HG03066 (cell line): ENCODE data around the gene AEN.

ENCODE experiments used
- ATAC-seq: cut with Tn5 transposase; IDR thresholded peaks from one replicate; pipeline ENCODE4 v1.9.1; 2021; ENCODE audit warnings: low read depth; ENCODE audit not compliant: unreplicated experiment

Gene AEN, protein sequence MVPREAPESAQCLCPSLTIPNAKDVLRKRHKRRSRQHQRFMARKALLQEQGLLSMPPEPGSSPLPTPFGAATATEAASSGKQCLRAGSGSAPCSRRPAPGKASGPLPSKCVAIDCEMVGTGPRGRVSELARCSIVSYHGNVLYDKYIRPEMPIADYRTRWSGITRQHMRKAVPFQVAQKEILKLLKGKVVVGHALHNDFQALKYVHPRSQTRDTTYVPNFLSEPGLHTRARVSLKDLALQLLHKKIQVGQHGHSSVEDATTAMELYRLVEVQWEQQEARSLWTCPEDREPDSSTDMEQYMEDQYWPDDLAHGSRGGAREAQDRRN

DNA sequence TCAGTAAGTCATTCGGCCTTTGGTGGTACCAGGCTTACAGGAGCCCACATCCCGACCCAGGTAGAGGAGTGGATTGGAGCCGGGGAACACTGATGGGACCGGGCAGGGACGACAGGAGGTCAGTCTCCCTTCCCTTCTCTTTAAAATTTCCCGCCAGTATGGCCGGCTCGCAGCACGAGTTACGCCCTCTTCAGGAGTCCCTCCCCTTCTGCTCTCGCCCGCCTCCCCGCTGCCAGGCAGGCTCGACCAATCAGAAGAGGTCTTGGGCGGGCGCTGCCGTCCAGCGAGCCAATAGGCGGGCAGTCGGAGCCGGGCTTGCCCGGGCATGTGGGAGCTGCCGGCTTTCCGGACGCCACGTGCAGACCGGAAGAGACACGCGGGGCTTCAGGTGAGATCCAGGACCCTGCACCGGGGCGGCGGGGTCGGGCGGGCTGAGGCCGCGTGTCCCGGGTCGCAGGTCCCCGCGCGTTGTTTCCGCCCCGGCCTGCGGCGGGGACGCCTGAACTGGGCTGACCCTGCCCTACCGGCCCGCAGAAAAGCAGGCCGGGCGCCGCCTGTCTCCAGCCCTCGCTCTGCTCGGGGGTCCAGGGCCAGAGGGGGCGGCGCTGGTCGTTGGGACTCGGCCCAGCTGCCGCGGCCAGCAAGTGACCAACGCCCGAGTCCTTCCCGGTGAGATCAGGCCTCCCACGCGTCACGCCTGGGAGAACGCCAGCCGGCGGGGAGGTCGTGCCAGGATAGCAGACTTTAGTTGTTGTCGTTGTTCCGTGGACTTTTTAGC is at the start of gene AEN:
Gene AEN (plus strand): TSS at position 346 of the 778 bp plus-strand sequence. CDS start 4,870 bp downstream, outside the sequence.
- peak; percentile 86 for ATAC-seq

DNA sequence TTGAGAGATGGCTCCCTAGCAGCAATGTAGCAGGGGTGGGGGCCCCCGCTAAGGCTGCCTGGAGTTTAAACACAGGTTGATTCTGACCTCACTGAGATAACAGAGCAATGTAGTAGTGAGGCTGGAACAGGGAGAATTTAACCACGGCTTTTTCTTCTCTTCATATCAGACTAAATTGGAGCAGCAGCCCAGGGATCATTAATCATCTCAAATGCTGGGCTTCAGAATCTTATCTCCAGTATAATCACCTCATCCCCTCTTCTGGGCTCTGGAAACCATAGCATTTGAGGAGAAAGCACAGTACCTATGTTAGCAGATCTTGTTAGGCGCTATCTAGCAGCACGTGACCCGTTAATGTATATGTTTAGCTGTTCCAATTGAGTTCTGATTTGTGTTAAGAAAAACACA is 49.3 kb upstream of the AEN start:
- ATAC-seq = no peak

DNA sequence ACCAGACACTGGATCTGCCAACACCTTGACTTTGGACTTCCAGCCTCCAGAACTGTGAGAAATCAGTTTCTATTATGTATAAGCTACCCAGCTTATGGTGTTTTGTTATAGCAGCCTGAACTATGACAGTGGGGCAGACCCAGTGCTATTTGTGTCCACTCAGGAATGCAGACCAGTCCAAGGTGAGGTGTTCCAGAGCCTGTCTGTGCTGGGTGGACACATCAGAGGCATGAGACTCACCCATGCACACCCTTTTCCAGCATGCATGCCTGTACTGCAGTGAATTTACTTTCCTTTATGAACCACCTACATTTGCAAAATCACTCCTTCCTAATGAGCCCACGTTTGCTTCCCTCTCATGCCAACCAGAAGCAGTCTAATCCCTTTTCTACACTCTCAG is 47.1 kb upstream of the AEN start:
- ATAC-seq = no peak

- no peak for ATAC-seq
These were observed 46.5 kb upstream of the AEN start for GRCh38 chr15:88574655-88575054.

GRCh38 chr15:88579322-88579721 is 41.8 kb upstream of the AEN start:
- no peak for ATAC-seq

GRCh38 chr15:88580532-88580931 is 40.6 kb upstream of the AEN start:
- no peak for ATAC-seq

GRCh38 chr15:88586401-88587162 is 34.6 kb upstream of the AEN start:
- no peak for ATAC-seq

GRCh38 chr15:88590759-88591158 is 30.4 kb upstream of the AEN start:
- ATAC-seq = no peak

GRCh38 chr15:88591384-88591783 is 29.8 kb upstream of the AEN start:
- no peak for ATAC-seq

GRCh38 chr15:88603885-88604284 is 17.3 kb upstream of the AEN start:
- ATAC-seq = no peak

DNA sequence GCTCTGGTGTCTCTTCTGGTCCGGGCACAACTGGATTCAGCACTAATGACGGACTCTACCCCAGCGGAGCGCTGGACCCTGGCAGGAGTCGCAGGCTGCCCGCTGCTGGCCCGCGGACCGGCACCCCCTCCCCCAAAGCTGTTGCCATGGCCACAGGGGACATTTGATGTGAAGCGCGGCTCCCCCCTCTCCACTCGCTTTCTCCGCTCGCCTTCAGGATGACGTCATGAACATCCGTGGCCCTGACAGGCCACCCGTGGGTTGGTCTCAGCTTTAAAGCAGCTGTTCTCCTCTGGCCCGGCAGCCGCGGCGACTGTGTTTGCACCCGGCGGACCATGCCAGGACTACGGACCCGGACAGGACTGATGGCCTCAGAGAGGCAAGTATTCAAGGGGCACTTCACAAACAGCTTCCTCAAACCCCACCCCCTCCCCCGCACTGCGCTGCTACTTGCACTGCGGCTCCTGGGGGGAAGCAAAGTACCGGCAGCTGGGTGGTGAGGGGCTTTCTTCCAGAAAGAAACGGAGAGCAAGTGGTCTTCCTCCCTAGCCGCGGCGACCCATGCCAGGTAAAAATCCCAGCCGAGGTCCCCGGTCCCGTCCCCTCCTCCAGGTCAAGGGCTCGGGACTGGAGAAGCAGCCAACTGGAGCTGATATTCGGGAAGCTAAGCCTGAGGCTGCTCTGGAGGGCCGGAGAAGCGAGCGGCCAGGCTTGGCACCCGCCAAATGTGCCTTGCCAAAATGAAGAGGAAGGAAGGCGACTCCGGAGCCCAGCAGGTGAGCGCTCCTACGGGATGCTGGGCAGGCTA is 16.6 kb upstream of the AEN start:
- no peak for ATAC-seq

DNA sequence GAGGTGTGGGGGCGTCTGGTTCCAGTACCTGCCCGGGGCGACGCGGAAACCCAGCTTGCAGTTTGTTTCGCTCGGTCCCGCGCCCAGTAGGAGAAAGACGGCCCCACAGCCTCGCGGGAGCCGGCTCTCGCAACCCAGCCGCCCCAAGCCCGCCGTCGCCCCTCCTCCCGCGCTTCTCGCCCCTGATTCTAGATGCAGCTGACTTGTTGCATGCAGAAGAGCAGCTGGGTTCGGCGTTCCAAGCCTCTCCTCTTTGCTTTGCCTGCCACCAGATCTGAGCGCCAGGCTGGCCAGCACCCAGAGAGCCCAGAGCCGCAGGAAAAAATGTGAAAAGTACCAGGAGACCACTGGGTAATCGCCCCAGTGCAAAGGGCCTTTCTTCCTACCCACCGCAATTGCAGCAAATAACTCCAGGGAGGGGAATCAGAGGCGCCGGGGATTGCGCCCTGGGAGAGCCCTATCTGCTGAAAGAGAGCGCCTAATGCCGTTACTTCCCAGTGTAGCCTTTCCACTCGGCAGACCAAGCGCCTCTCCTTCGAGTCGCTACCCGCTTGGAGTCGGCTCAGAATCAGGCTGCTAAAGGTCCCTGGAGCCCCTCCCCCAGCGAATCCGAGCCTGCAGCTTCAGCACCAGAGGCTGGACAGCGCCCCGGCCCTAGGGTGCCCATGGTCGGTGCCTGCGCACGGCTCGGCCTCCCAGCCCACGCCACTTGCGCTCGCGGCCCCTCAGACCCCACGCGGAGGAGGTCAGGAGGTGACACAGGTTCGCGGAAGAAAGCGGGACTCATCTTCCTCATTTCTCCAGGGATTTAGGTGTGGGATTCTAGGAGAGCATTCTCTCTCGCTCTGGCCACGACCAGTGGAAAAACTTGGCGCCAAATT is 15.7 kb upstream of the AEN start:
- no peak for ATAC-seq

DNA sequence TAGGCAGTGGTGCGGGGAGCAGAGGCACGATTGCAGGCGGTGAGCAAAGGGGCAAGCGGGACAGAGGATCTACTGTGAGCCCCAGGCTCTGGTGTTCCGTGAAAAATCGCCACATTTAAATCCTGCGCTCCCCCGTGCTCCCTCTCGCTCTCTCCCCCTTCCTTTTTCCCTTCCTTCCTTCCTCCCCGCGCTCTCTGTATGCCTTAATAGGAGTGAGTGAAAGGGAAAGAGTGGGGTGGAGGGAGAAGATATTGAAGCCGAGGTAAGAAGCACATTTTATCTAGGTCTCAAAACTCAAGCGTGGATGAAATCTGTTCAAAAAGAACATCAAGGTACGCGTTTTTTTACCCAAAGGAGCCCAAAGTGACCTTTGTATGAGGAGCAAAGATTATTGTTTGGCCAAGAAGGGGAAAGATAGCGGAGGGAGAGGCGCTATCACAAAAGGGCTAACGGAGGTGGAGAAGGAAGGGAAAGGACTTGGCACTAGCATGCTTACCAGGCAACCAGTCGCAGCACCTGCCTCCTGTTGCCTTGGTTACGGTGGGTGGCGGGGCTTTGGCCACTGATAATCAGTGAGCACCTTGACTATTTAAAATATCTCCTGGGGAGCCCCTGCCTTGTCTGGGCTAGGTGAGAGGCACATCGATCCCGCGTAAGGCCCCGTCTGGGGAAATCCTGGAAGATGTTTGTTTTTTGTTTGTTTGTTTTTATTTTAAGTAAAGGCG is 14.9 kb upstream of the AEN start:
- ATAC-seq = no peak

- ATAC-seq = no peak
These were observed 13.2 kb upstream of the AEN start for GRCh38 chr15:88607951-88608350.

- no peak for ATAC-seq
These were observed 12.4 kb upstream of the AEN start for GRCh38 chr15:88608607-88609181.

GRCh38 chr15:88609344-88610090 is 11.6 kb upstream of the AEN start:
- ATAC-seq = no peak

GRCh38 chr15:88610701-88611231 is 10.4 kb upstream of the AEN start:
- no peak for ATAC-seq
